ENCODE results near the gene RAB2B.

GRCh38 chr14:21428930-21429329 lies 47.8 kb downstream of the RAB2B start:
- TF ChIP-seq CTCF (conservative IDR thresholded peaks at IDR 0.05; ENCODE audit: low read length), result no peak
- TF ChIP-seq EZH2phosphoT487 (IDR thresholded peaks at IDR 0.05; ENCODE audit: borderline replicate concordance), result no peak

Data from Loucy (cell line).